ENCODE results near the gene GTF2H4. TPM values are rescaled to one million over a fixed set of nuclear protein-coding genes. Genes with fewer than 3 reads are reported as not detected.

Gene GTF2H4
- total RNA-seq, 2 experiments from 2014 or later = 35.9 to 40.9 TPM

DNA sequence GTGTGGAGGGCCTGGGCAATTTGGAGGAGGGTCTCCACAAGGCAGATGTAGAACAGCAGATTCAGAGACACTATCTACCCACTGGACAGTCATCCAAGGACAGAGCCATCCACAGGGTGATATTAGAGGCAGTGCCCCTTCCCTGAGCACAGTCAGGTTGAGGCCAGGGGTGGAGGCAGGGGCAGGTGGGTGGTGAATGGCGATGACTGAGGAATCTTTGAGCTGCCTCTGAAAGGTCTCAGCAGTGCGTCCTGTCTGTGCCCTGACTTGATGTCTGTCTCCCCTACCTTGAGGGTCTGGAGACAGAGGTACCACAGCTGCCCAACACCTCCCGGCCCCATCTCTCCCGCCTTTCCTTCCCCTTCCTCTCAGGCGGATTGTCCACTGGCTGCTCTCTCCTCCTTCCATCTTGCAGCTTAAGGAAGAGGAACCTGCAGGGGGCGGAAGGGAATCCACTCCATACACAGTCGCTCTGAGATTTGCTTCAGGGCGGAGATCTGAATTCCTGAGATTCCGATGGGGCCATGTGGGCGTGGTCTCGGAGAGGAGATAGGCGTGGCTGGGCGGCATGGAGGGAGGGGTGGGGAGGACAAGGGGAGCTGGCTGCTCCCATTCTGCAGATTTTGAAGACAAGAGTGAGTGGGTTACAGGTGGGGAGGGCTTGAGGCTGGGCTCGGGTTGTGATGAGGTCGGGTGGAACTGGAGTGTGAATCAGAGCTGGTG, 34.5 kb downstream of the GTF2H4 start:
- peaks cover 26% of the 10 kb centered on the region for H3K27me3 Mint-ChIP-seq
- H3K36me3 Mint-ChIP-seq (ENCODE audit: low read depth) = no peaks in the 10 kb centered on the region
- no peak for ATAC-seq
- ChIA-PET POLR2A (no interaction called here), CTCF (interaction anchor here (0.6 to 1.9 kb wide), 3 partner anchors 27 to 137 kb away, joined by 3 to 5 read pairs (median 3); no protein-coding TSS in a partner anchor)
- DNase-seq = peak; percentile 29
- H3K4me1 Mint-ChIP-seq = no peaks in the 10 kb centered on the region
- H3K27ac Mint-ChIP-seq = no peak overlapping the region
- H3K4me3 Mint-ChIP-seq = no peak overlapping the region
- intact Hi-C loops (cut with DNase I, micrococcal nuclease) = no loop called here
- H3K9me3 Mint-ChIP-seq (ENCODE audit: low read depth) = no peaks in the 10 kb centered on the region

DNA sequence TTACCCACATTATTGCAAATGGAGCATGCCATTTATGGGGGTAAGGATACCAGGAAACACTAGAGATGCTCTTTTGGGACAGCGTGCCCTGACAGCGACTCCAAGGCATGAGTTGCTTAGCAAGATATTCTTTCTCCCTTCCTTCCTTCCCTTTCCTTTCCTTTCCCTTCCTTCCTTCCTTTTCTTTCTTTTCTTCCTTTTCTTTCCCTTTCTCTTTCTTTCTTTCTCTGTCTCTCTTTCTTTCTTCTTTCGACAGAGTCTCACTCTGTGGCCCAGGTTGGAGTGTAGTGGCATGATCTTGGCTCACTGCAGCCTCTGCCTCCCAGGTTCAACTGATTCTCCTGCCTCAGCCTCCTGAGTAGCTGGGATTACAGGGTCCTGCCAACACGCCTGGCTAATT, 36.0 kb downstream of the GTF2H4 start:
- ChIA-PET POLR2A (no interaction called here), CTCF (interaction anchor here (0.6 to 0.9 kb wide), 2 partner anchors 29 to 128 kb away, joined by 3 read pairs; no protein-coding TSS in a partner anchor)
- DNase-seq (no peak), ATAC-seq (no peak)
- no peak overlapping the region for H3K4me3 Mint-ChIP-seq
- no peak overlapping the region for H3K27ac Mint-ChIP-seq
- H3K36me3 Mint-ChIP-seq (ENCODE audit: low read depth) = no peaks in the 10 kb centered on the region
- H3K9me3 Mint-ChIP-seq (ENCODE audit: low read depth) = no peaks in the 10 kb centered on the region
- H3K27me3 Mint-ChIP-seq = peaks cover 39% of the 10 kb centered on the region
- intact Hi-C loops (cut with DNase I, micrococcal nuclease) = no loop called here
- H3K4me1 Mint-ChIP-seq = no peaks in the 10 kb centered on the region

DNA sequence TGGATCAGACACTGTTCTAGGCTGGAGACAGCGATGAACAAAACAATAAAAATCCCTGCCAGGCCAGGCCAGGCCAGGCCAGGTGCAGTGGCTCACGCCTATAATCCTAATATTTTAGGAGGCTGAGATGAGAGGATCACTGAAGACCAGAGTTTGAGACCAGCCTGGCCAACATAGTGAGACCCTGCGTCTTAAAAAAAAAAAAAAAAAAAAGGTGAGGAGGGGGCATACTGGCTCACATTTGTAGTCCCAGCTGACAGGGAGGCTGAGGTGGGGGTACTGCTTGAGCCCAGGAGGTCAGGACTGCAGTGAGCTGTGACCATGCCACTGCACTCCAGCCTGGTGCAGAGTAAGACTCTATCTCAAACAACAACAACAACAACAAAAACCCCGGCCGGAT, 37.3 kb downstream of the GTF2H4 start:
- ATAC-seq = no peak
- Mint-ChIP-seq H3K9me3 (ENCODE audit: low read depth) (no peaks in the 10 kb centered on the region), H3K27me3 (peaks cover 48% of the 10 kb centered on the region), H3K4me3 (no peak overlapping the region), H3K4me1 (no peaks in the 10 kb centered on the region), H3K27ac (no peak overlapping the region), H3K36me3 (ENCODE audit: low read depth) (no peaks in the 10 kb centered on the region)
- intact Hi-C loops (cut with DNase I, micrococcal nuclease) = no loop called here
- ChIA-PET CTCF (interaction anchor here (0.9 kb wide), 1 partner anchor 30 kb away, joined by 3 read pairs; no protein-coding TSS in a partner anchor), POLR2A (no interaction called here)
- no peak for DNase-seq

- H3K27ac Mint-ChIP-seq = no peak overlapping the region
- no peaks in the 10 kb centered on the region for H3K9me3 Mint-ChIP-seq (ENCODE audit: low read depth)
- ATAC-seq (no peak), DNase-seq (no peak)
- intact Hi-C loops (cut with DNase I, micrococcal nuclease) = no loop called here
- H3K36me3 Mint-ChIP-seq (ENCODE audit: low read depth) = no peaks in the 10 kb centered on the region
- POLR2A ChIA-PET = no interaction called here
- H3K4me1 Mint-ChIP-seq = no peaks in the 10 kb centered on the region
- H3K27me3 Mint-ChIP-seq = peaks cover 47% of the 10 kb centered on the region
- no peak overlapping the region for H3K4me3 Mint-ChIP-seq
- CTCF ChIA-PET = interaction anchor here (1.0 to 2.4 kb wide), 2 partner anchors 140 to 143 kb away, joined by 3 to 6 read pairs; no protein-coding TSS in a partner anchor
Observed at GRCh38 chr6:30947231-30947630, 39.2 kb downstream of the GTF2H4 start.

- CTCF ChIA-PET = interaction anchor here (0.7 to 1.5 kb wide), 3 partner anchors 9 to 277 kb away, joined by 3 to 4 read pairs (median 3); partner anchors contain the start of gene MUCL3
- H3K27me3 Mint-ChIP-seq = peaks cover 46% of the 10 kb centered on the region
- intact Hi-C loops (cut with DNase I, micrococcal nuclease) = no loop called here
Observed at GRCh38 chr6:30948811-30949210, 40.8 kb downstream of the GTF2H4 start.

GRCh38 chr6:30951907-30952469, 44.0 kb downstream of the GTF2H4 start:
- DNase-seq = no peak
- no peaks in the 10 kb centered on the region for H3K36me3 Mint-ChIP-seq (ENCODE audit: low read depth)
- no peaks in the 10 kb centered on the region for H3K9me3 Mint-ChIP-seq (ENCODE audit: low read depth)
- peaks cover 9% of the 10 kb centered on the region for H3K4me1 Mint-ChIP-seq
- intact Hi-C loops (cut with DNase I, micrococcal nuclease) = no loop called here
- ChIA-PET CTCF (interaction anchor here (0.6 kb wide), 1 partner anchor 469 kb away, joined by 4 read pairs; no protein-coding TSS in a partner anchor), POLR2A (no interaction called here)
- no peak overlapping the region for H3K27ac Mint-ChIP-seq
- peaks cover 44% of the 10 kb centered on the region for H3K27me3 Mint-ChIP-seq
- ATAC-seq = peak; percentile 23
- peak overlapping the region; percentile 3 for H3K4me3 Mint-ChIP-seq

More at GRCh38 chr6:30948811-30949210, 40.8 kb downstream of the GTF2H4 start:
- no peak overlapping the region for H3K27ac Mint-ChIP-seq
- no peak for DNase-seq
- H3K9me3 Mint-ChIP-seq (ENCODE audit: low read depth) = no peaks in the 10 kb centered on the region
- POLR2A ChIA-PET = no interaction called here
- H3K4me3 Mint-ChIP-seq = no peak overlapping the region
- no peaks in the 10 kb centered on the region for H3K4me1 Mint-ChIP-seq
- no peaks in the 10 kb centered on the region for H3K36me3 Mint-ChIP-seq (ENCODE audit: low read depth)
- ATAC-seq = no peak

DNA sequence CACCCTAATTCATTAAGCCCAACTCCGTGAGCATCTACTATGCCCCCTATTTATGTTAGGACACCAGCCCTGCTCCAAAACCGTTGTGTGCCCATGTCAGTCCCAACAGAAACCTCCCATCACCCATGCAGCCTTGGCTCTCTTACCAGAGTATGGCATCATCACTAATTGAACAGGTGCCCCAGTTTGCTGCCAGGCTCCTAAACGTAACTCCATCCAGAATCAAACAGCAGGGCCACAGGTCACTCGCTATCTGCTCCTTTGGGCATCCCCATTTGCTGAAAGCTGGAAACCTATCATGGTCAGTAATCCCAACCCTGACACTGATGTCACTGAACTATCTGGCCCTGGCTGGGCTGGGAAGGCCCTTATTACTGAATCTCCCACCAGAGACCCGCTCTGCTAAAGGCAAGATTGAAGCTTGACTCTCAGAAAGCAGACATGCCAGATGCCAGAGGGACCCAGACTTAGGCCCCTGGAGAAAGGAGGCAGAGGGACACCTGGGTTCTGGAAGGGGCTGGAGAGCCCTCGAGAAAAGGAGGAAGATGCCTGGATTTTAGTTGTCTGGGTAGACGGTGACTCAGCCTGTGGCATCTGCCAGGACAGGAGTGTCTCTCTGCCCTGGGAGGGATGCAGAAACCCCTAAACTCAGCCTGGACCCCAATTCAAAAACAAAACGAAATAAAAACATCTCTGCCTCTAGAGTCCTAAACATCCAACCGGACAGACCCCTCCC, 46.8 kb downstream of the GTF2H4 start:
- H3K27ac Mint-ChIP-seq = peak overlapping the region; percentile 51
- intact Hi-C loops (cut with DNase I, micrococcal nuclease) = no loop called here
- no peak for DNase-seq
- ChIA-PET CTCF (interaction anchor here (2.7 kb wide), 1 partner anchor 125 kb away, joined by 10 read pairs; no protein-coding TSS in a partner anchor), POLR2A (interaction anchor here (0.7 to 1.1 kb wide), 2 partner anchors 25 to 427 kb away, joined by 3 to 5 read pairs; no protein-coding TSS in a partner anchor)
- H3K4me3 Mint-ChIP-seq = peak overlapping the region; percentile 67
- peaks cover 9% of the 10 kb centered on the region for H3K4me1 Mint-ChIP-seq
- no peak for ATAC-seq
- H3K36me3 Mint-ChIP-seq (ENCODE audit: low read depth) = no peaks in the 10 kb centered on the region
- no peaks in the 10 kb centered on the region for H3K9me3 Mint-ChIP-seq (ENCODE audit: low read depth)
- peaks cover 29% of the 10 kb centered on the region for H3K27me3 Mint-ChIP-seq

- POLR2A ChIA-PET = interaction anchor here (0.9 to 1.1 kb wide), 2 partner anchors 25 to 132 kb away, joined by 3 to 5 read pairs; no protein-coding TSS in a partner anchor
- intact Hi-C loops (cut with DNase I, micrococcal nuclease) = no loop called here
- ATAC-seq = peak; percentile 90
Observed at GRCh38 chr6:30955367-30956042, 47.5 kb downstream of the GTF2H4 start.

GRCh38 chr6:30957716-30958115, 49.7 kb downstream of the GTF2H4 start:
- no peak overlapping the region for H3K4me3 Mint-ChIP-seq
- CTCF ChIA-PET = no interaction called here
- H3K27ac Mint-ChIP-seq = no peak overlapping the region
- peaks cover 14% of the 10 kb centered on the region for H3K27me3 Mint-ChIP-seq
- POLR2A ChIA-PET = no interaction called here
- peaks cover 9% of the 10 kb centered on the region for H3K4me1 Mint-ChIP-seq
- intact Hi-C loops (cut with DNase I, micrococcal nuclease) = no loop called here
- ATAC-seq (no peak), DNase-seq (no peak)
- H3K36me3 Mint-ChIP-seq (ENCODE audit: low read depth) = no peaks in the 10 kb centered on the region
- no peaks in the 10 kb centered on the region for H3K9me3 Mint-ChIP-seq (ENCODE audit: low read depth)

More at GRCh38 chr6:30955367-30956042, 47.5 kb downstream of the GTF2H4 start:
- H3K36me3 Mint-ChIP-seq (ENCODE audit: low read depth) = no peaks in the 10 kb centered on the region
- H3K27me3 Mint-ChIP-seq = peaks cover 22% of the 10 kb centered on the region
- H3K27ac Mint-ChIP-seq = peak overlapping the region; percentile 64
- H3K4me3 Mint-ChIP-seq = peak overlapping the region; percentile 67
- H3K9me3 Mint-ChIP-seq (ENCODE audit: low read depth) = no peaks in the 10 kb centered on the region
- H3K4me1 Mint-ChIP-seq = peaks cover 9% of the 10 kb centered on the region
- CTCF ChIA-PET = interaction anchor here (0.6 to 2.7 kb wide), 4 partner anchors 13 to 620 kb away, joined by 3 to 10 read pairs (median 4); partner anchors contain the start of gene TNF
- peak; percentile 83 for DNase-seq

DNA sequence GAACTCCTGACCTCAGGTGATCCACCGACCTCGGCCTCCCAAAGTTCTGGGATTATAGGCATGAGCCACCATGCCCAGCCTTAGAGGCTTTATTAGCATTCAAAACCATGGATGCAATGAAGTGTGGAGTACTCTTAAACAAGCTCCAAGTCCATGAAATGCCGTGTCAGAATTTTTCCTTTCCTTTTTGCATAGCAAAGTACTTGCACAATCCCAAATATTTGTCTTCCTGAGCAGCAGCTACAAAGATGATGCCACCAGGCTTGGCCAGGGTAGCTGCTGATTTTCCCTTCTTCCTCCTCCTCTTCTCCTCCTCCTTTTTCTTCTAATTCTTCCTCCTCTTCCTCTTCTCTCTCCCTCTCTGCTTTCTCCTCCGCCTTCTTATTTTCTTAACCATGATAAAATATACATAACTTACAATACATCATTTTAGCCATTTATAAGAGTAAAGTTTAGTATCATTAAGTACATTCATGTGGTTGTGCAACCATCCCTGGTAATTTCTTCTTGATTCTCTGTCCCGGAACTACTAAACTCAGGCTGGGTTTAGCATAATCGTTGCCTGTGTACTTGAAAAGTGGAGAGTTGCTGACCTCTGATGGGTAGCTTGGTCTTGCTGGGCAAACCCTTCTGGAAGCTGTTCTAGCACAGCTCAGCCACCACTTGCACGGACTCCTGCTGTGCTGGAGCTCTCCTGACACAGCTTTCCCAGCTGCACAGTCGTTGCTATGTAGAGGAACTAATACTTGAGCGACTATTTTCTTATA, 53.1 kb downstream of the GTF2H4 start:
- intact Hi-C loops (cut with DNase I, micrococcal nuclease) = no loop called here
- Mint-ChIP-seq H3K4me1 (no peaks in the 10 kb centered on the region), H3K4me3 (no peak overlapping the region), H3K36me3 (ENCODE audit: low read depth) (no peaks in the 10 kb centered on the region), H3K27me3 (peaks cover 20% of the 10 kb centered on the region), H3K27ac (no peak overlapping the region), H3K9me3 (ENCODE audit: low read depth) (no peaks in the 10 kb centered on the region)
- DNase-seq = no peak
- POLR2A ChIA-PET = no interaction called here
- CTCF ChIA-PET = interaction anchor here (0.8 kb wide), 1 partner anchor 126 kb away, joined by 4 read pairs; no protein-coding TSS in a partner anchor
- no peak for ATAC-seq
